ENCODE data around the gene AP3M1. TPM values are rescaled to one million over a fixed set of nuclear protein-coding genes. Genes with fewer than 3 reads are reported as not detected.
A peak's percentile ranks its signal among the peaks of the same experiment; 100 is the strongest.

The AP3M1 gene
- total and polyA plus RNA-seq, 8 donors: 37.5 to 56.4 (median 53.8) TPM

- peaks cover 0 to 52% of the 10 kb centered on the region in 2 donors for H3K36me3 ChIP-seq
- ATAC-seq (no peak), DNase-seq (no peak)
- H3K9me3 ChIP-seq: no peaks in the 10 kb centered on the region
- TF ChIP-seq CTCF (IDR thresholded peaks at IDR 0.05): no peak
- peaks cover 6 to 26% of the 10 kb centered on the region in 2 donors for H3K4me1 ChIP-seq
- no peak overlapping the region for H3K27ac ChIP-seq
- H3K4me3 ChIP-seq: no peak overlapping the region
- no peaks in the 10 kb centered on the region for H3K27me3 ChIP-seq
- intact Hi-C loops (cut with DNase I): no loop called here
These were observed 67.3 kb downstream of the AP3M1 start for GRCh38 chr10:74083304-74083703.

GRCh38 chr10:74081941-74082718 lies 68.5 kb downstream of the AP3M1 start:
- Histone ChIP-seq H3K27me3 (no peaks in the 10 kb centered on the region), H3K9me3 (no peaks in the 10 kb centered on the region), H3K36me3 (peaks cover 0 to 50% of the 10 kb centered on the region in 2 donors), H3K4me1 (peaks cover 6 to 26% of the 10 kb centered on the region in 2 donors), H3K4me3 (no peak overlapping the region), H3K27ac (no peak overlapping the region)
- TF ChIP-seq CTCF (IDR thresholded peaks at IDR 0.05): no peak
- intact Hi-C loops (cut with DNase I): no loop called here
- peak; percentile 27 for ATAC-seq
- no peak for DNase-seq

- Histone ChIP-seq H3K4me3 (no peak overlapping the region), H3K27ac (no peak overlapping the region), H3K27me3 (no peaks in the 10 kb centered on the region), H3K36me3 (peaks cover 0 to 56% of the 10 kb centered on the region in 2 donors), H3K4me1 (peaks cover 6 to 28% of the 10 kb centered on the region in 2 donors), H3K9me3 (no peaks in the 10 kb centered on the region)
- TF ChIP-seq CTCF (IDR thresholded peaks at IDR 0.05): peak; percentile 50 to 65
- ATAC-seq: peak; percentile 87
- intact Hi-C loops (cut with DNase I): no loop called here
- peak in 2 of 4 donors; percentile 48 to 62 for DNase-seq
These were observed 69.3 kb downstream of the AP3M1 start for GRCh38 chr10:74081192-74081803.

- no peaks in the 10 kb centered on the region for H3K27me3 ChIP-seq
- intact Hi-C loops (cut with DNase I): no loop called here
- peaks cover 0 to 56% of the 10 kb centered on the region in 2 donors for H3K36me3 ChIP-seq
- peaks cover 6 to 31% of the 10 kb centered on the region in 2 donors for H3K4me1 ChIP-seq
- ATAC-seq: no peak
- TF ChIP-seq CTCF (IDR thresholded peaks at IDR 0.05): no peak
- H3K4me3 ChIP-seq: no peak overlapping the region
- peak overlapping the region in 1 of 2 donors; percentile 18 for H3K27ac ChIP-seq
- DNase-seq: no peak
- no peaks in the 10 kb centered on the region for H3K9me3 ChIP-seq
These were observed 70.6 kb downstream of the AP3M1 start for GRCh38 chr10:74079936-74080590.
